ENCODE data around the gene PLCB3. TPM values are rescaled to one million over a fixed set of nuclear protein-coding genes. Genes with fewer than 3 reads are reported as not detected.

Gene PLCB3
- polyA plus RNA-seq, 1 experiment = 11.7 TPM

- ChIA-PET CTCF (interaction anchor here (1.2 kb wide), 1 partner anchor 42 kb away, joined by 5 read pairs; no protein-coding TSS in a partner anchor), POLR2A (interaction anchor here (1.0 to 3.4 kb wide), 4 partner anchors 9 to 109 kb away, joined by 3 to 27 read pairs (median 4); partner anchors contain the start of genes PRDX5, STIP1 and TRMT112)
- no peak overlapping the region for H3K4me3 ChIP-seq (ENCODE audit: low read depth, low read length)
- H3K27ac ChIP-seq (ENCODE audit: low read depth, low read length) = peak overlapping the region; percentile 57
- no peak for TF ChIP-seq CTCF (IDR thresholded peaks at IDR 0.05; ENCODE audit: low read depth, low read length)
- DNase-seq (ENCODE audit: low read depth, low spot score) = no peak
- no peaks in the 10 kb centered on the region for H3K27me3 ChIP-seq (ENCODE audit: control insufficient read depth, insufficient read depth, low read length)
- H3K9me3 ChIP-seq (ENCODE audit: control insufficient read depth, insufficient read depth, low read length) = no peaks in the 10 kb centered on the region; the same call in 1 of the 2 replicates
Measured at GRCh38 chr11:64208086-64208795, 43.1 kb upstream of the PLCB3 start.

GRCh38 chr11:64208796-64209562 lies 42.4 kb upstream of the PLCB3 start:
- no peak for TF ChIP-seq CTCF (IDR thresholded peaks at IDR 0.05; ENCODE audit: low read depth, low read length)
- Histone ChIP-seq H3K9me3 (ENCODE audit: control insufficient read depth, insufficient read depth, low read length) (no peaks in the 10 kb centered on the region; the same call in 1 of the 2 replicates), H3K27ac (ENCODE audit: low read depth, low read length) (no peak overlapping the region), H3K27me3 (ENCODE audit: control insufficient read depth, insufficient read depth, low read length) (no peaks in the 10 kb centered on the region), H3K4me3 (ENCODE audit: low read depth, low read length) (no peak overlapping the region)
- POLR2A ChIA-PET = interaction anchor here (1.3 to 3.4 kb wide), 3 partner anchors 11 to 23 kb away, joined by 4 to 27 read pairs (median 6); partner anchors contain the start of gene STIP1
- no peak for DNase-seq (ENCODE audit: low read depth, low spot score)
- CTCF ChIA-PET = no interaction called here

GRCh38 chr11:64209563-64209843 lies 41.8 kb upstream of the PLCB3 start:
- CTCF ChIA-PET = no interaction called here
- DNase-seq (ENCODE audit: low read depth, low spot score) = no peak
- no peaks in the 10 kb centered on the region; the same call in 1 of the 2 replicates for H3K9me3 ChIP-seq (ENCODE audit: control insufficient read depth, insufficient read depth, low read length)
- no peaks in the 10 kb centered on the region for H3K27me3 ChIP-seq (ENCODE audit: control insufficient read depth, insufficient read depth, low read length)
- no peak overlapping the region for H3K4me3 ChIP-seq (ENCODE audit: low read depth, low read length)
- no peak for TF ChIP-seq CTCF (IDR thresholded peaks at IDR 0.05; ENCODE audit: low read depth, low read length)
- H3K27ac ChIP-seq (ENCODE audit: low read depth, low read length) = no peak overlapping the region
- POLR2A ChIA-PET = interaction anchor here (2.3 kb wide), 1 partner anchor 14 kb away, joined by 6 read pairs; no protein-coding TSS in a partner anchor

GRCh38 chr11:64210301-64211020 lies 40.9 kb upstream of the PLCB3 start:
- Histone ChIP-seq H3K9me3 (ENCODE audit: control insufficient read depth, insufficient read depth, low read length) (no peaks in the 10 kb centered on the region; the same call in 1 of the 2 replicates), H3K27ac (ENCODE audit: low read depth, low read length) (no peak overlapping the region), H3K27me3 (ENCODE audit: control insufficient read depth, insufficient read depth, low read length) (no peaks in the 10 kb centered on the region), H3K4me3 (ENCODE audit: low read depth, low read length) (no peak overlapping the region)
- ChIA-PET POLR2A (interaction anchor here (0.9 to 2.3 kb wide), 2 partner anchors 10 to 13 kb away, joined by 3 to 6 read pairs; no protein-coding TSS in a partner anchor), CTCF (no interaction called here)
- DNase-seq (ENCODE audit: low read depth, low spot score) = no peak
- no peak for TF ChIP-seq CTCF (IDR thresholded peaks at IDR 0.05; ENCODE audit: low read depth, low read length)

Data from AG04450 (cell line).